ENCODE measurements around the gene CTNND2.

Gene CTNND2

DNA sequence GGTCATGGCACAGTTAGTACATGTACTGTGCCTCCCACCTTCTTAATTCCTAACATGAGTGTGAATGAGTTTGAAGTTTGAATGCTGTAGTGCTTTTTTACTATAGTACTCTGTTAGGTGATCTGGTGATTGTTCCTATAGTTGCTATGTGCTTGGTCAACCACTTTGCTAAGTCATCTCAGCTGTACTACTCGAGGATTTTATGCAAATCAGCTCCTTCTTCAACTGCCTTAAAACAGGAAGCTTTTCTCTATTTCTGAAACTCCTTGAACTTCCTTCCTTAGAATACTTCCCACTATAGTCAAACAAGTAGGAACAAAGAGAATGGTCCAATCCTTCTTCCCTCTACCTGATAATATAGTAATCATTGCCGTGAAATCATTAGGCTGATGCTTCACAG is 219.6 kb downstream of the CTNND2 start:
- Histone ChIP-seq H3K4me2 (ENCODE audit: insufficient read depth, low read length) (no peak overlapping the region), H3K4me3 (ENCODE audit: low read depth in 1 of 2, low read length in 2 of 2) (no peak overlapping the region), H3K4me1 (ENCODE audit: insufficient read depth, low read length) (no peaks in the 10 kb centered on the region), H3K9ac (ENCODE audit: low read depth, low read length) (no peak overlapping the region), H3K79me2 (ENCODE audit: insufficient read depth, low read length) (no peaks in the 10 kb centered on the region), H3K27me3 (ENCODE audit: insufficient read depth, low read length, poor library complexity) (no peaks in the 10 kb centered on the region), H3K27ac (ENCODE audit: low read length) (no peak overlapping the region), H3K9me3 (ENCODE audit: insufficient read depth, low read length, severe bottlenecking) (no peaks in the 10 kb centered on the region), H3K36me3 (ENCODE audit: insufficient read depth, low read length) (no peaks in the 10 kb centered on the region), H4K20me1 (ENCODE audit: insufficient read depth, low read length) (no peaks in the 10 kb centered on the region), H2AFZ (ENCODE audit: low read depth, low read length) (no peak overlapping the region)
- ATAC-seq (ENCODE audit: insufficient read depth, low read depth) (no peak), DNase-seq (no peak)
- no peak for TF ChIP-seq EZH2 (IDR thresholded peaks at IDR 0.05; ENCODE audit: borderline replicate concordance, low read depth, low read length, severe bottlenecking)
- TF ChIP-seq, protein P1, sequence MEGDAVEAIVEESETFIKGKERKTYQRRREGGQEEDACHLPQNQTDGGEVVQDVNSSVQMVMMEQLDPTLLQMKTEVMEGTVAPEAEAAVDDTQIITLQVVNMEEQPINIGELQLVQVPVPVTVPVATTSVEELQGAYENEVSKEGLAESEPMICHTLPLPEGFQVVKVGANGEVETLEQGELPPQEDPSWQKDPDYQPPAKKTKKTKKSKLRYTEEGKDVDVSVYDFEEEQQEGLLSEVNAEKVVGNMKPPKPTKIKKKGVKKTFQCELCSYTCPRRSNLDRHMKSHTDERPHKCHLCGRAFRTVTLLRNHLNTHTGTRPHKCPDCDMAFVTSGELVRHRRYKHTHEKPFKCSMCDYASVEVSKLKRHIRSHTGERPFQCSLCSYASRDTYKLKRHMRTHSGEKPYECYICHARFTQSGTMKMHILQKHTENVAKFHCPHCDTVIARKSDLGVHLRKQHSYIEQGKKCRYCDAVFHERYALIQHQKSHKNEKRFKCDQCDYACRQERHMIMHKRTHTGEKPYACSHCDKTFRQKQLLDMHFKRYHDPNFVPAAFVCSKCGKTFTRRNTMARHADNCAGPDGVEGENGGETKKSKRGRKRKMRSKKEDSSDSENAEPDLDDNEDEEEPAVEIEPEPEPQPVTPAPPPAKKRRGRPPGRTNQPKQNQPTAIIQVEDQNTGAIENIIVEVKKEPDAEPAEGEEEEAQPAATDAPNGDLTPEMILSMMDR (IDR thresholded peaks at IDR 0.05; ENCODE audit: borderline replicate concordance, extremely low read depth, low read length, poor library complexity, severe bottlenecking): no peak

DNA sequence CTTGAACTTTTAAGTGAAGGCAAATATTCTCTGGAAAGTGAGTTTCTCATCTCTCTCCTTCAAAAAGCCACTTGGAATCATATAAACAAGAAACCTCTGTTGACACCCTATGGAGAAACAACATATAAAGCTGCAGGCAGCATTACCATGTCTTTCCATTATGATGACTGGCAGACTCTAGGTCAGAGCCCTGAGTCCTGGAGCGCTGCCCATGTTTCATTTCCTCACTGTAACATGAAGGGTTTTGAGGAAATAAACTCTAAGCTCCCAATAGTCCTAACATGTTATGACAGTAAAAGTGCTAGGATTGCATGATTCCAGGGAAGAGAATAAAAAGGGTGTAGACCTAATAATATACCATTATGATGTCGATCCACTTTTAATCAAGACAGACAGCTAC is 220.6 kb downstream of the CTNND2 start:
- ATAC-seq (ENCODE audit: insufficient read depth, low read depth) (no peak), DNase-seq (no peak)
- TF ChIP-seq, protein P1 (IDR thresholded peaks at IDR 0.05; ENCODE audit: borderline replicate concordance, extremely low read depth, low read length, poor library complexity, severe bottlenecking): no peak
- no peak for TF ChIP-seq EZH2 (IDR thresholded peaks at IDR 0.05; ENCODE audit: borderline replicate concordance, low read depth, low read length, severe bottlenecking)
- H4K20me1 ChIP-seq (ENCODE audit: insufficient read depth, low read length): no peaks in the 10 kb centered on the region
- H3K4me1 ChIP-seq (ENCODE audit: insufficient read depth, low read length): no peaks in the 10 kb centered on the region
- H3K4me2 ChIP-seq (ENCODE audit: insufficient read depth, low read length): no peak overlapping the region
- no peaks in the 10 kb centered on the region for H3K36me3 ChIP-seq (ENCODE audit: insufficient read depth, low read length)
- H3K4me3 ChIP-seq (ENCODE audit: low read depth in 1 of 2, low read length in 2 of 2): no peak overlapping the region
- H3K9ac ChIP-seq (ENCODE audit: low read depth, low read length): no peak overlapping the region
- H3K79me2 ChIP-seq (ENCODE audit: insufficient read depth, low read length): no peaks in the 10 kb centered on the region
- H2AFZ ChIP-seq (ENCODE audit: low read depth, low read length): no peak overlapping the region
- H3K27me3 ChIP-seq (ENCODE audit: insufficient read depth, low read length, poor library complexity): no peaks in the 10 kb centered on the region
- H3K27ac ChIP-seq (ENCODE audit: low read length): no peak overlapping the region
- H3K9me3 ChIP-seq (ENCODE audit: insufficient read depth, low read length, severe bottlenecking): no peaks in the 10 kb centered on the region

DNA sequence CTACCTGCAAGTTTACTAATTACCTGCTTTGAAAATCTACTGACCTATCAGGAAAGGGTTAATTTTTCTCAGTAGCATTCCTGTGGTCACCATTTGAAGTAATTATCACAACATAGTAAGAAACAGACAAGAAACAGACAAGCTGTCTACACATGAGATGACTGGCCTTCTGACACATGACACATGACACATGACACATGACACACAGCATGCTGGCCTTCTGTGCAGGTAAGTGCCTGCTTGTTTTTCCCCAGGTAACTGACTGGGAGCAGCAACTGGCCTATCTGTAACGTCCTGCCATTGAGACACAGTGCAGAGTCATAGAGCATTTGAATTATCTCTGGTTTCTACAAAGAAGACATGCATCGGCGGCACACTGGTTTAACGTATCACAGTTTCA is 222.4 kb downstream of the CTNND2 start:
- Histone ChIP-seq H3K9ac (ENCODE audit: low read depth, low read length) (no peak overlapping the region), H3K79me2 (ENCODE audit: insufficient read depth, low read length) (no peaks in the 10 kb centered on the region), H3K4me3 (ENCODE audit: low read depth in 1 of 2, low read length in 2 of 2) (no peak overlapping the region), H3K36me3 (ENCODE audit: insufficient read depth, low read length) (no peaks in the 10 kb centered on the region), H3K27ac (ENCODE audit: low read length) (no peak overlapping the region), H3K27me3 (ENCODE audit: insufficient read depth, low read length, poor library complexity) (no peaks in the 10 kb centered on the region), H3K4me2 (ENCODE audit: insufficient read depth, low read length) (no peak overlapping the region), H4K20me1 (ENCODE audit: insufficient read depth, low read length) (no peaks in the 10 kb centered on the region), H3K4me1 (ENCODE audit: insufficient read depth, low read length) (no peaks in the 10 kb centered on the region), H3K9me3 (ENCODE audit: insufficient read depth, low read length, severe bottlenecking) (no peaks in the 10 kb centered on the region), H2AFZ (ENCODE audit: low read depth, low read length) (no peak overlapping the region)
- DNase-seq (no peak), ATAC-seq (ENCODE audit: insufficient read depth, low read depth) (no peak)
- TF ChIP-seq, protein P1 (IDR thresholded peaks at IDR 0.05; ENCODE audit: borderline replicate concordance, extremely low read depth, low read length, poor library complexity, severe bottlenecking): no peak
- no peak for TF ChIP-seq EZH2 (IDR thresholded peaks at IDR 0.05; ENCODE audit: borderline replicate concordance, low read depth, low read length, severe bottlenecking)

DNA sequence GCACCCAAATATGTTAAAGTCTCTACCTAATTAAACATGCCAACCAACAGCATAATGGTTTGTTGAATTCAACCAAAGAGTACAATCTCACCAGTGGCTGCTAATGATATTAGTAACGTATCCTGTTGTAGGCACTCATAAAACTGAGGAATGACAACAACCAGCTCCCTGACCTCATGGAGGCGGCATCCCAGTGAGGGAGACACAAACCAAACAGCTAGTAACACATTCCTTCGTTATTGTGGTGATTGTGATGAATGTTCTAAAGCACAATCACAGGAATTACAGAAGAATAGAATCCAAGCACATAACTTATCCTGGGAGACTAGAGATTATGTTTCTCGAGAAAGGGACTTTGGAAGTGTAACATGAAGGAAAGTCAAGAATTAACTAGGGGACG is 224.6 kb downstream of the CTNND2 start:
- H3K79me2 ChIP-seq (ENCODE audit: insufficient read depth, low read length): no peaks in the 10 kb centered on the region
- no peak overlapping the region for H3K4me3 ChIP-seq (ENCODE audit: low read depth in 1 of 2, low read length in 2 of 2)
- no peaks in the 10 kb centered on the region for H3K27me3 ChIP-seq (ENCODE audit: insufficient read depth, low read length, poor library complexity)
- no peak for ATAC-seq (ENCODE audit: insufficient read depth, low read depth)
- DNase-seq: no peak
- no peaks in the 10 kb centered on the region for H3K36me3 ChIP-seq (ENCODE audit: insufficient read depth, low read length)
- no peak overlapping the region for H3K9ac ChIP-seq (ENCODE audit: low read depth, low read length)
- H3K4me1 ChIP-seq (ENCODE audit: insufficient read depth, low read length): no peaks in the 10 kb centered on the region
- TF ChIP-seq, protein P1 (IDR thresholded peaks at IDR 0.05; ENCODE audit: borderline replicate concordance, extremely low read depth, low read length, poor library complexity, severe bottlenecking): no peak
- no peak for TF ChIP-seq EZH2 (IDR thresholded peaks at IDR 0.05; ENCODE audit: borderline replicate concordance, low read depth, low read length, severe bottlenecking)
- H3K27ac ChIP-seq (ENCODE audit: low read length): no peak overlapping the region
- no peaks in the 10 kb centered on the region for H4K20me1 ChIP-seq (ENCODE audit: insufficient read depth, low read length)
- H2AFZ ChIP-seq (ENCODE audit: low read depth, low read length): no peak overlapping the region
- H3K9me3 ChIP-seq (ENCODE audit: insufficient read depth, low read length, severe bottlenecking): no peaks in the 10 kb centered on the region
- no peak overlapping the region for H3K4me2 ChIP-seq (ENCODE audit: insufficient read depth, low read length)

Measured in DND-41 (cell line).